Measurements from ENCODE around the gene TRAF6.
A peak's percentile ranks its signal among the peaks of the same experiment; 100 is the strongest.

Gene TRAF6

GRCh38 chr11:36459046-36459445, 51.0 kb downstream of the TRAF6 start:
- no peaks in the 10 kb centered on the region for H3K27me3 Mint-ChIP-seq
- H3K4me1 Mint-ChIP-seq = peaks cover 3% of the 10 kb centered on the region in 2 donors
- peak overlapping the region; percentile 42 for H3K27ac Mint-ChIP-seq
- ATAC-seq (replicated peaks) = no peak
- H3K9me3 Mint-ChIP-seq = no peaks in the 10 kb centered on the region
- peaks cover 6 to 45% of the 10 kb centered on the region in 2 donors for H3K36me3 Mint-ChIP-seq
- no peak overlapping the region for H3K4me3 Mint-ChIP-seq
- DNase-seq = no peak

DNA sequence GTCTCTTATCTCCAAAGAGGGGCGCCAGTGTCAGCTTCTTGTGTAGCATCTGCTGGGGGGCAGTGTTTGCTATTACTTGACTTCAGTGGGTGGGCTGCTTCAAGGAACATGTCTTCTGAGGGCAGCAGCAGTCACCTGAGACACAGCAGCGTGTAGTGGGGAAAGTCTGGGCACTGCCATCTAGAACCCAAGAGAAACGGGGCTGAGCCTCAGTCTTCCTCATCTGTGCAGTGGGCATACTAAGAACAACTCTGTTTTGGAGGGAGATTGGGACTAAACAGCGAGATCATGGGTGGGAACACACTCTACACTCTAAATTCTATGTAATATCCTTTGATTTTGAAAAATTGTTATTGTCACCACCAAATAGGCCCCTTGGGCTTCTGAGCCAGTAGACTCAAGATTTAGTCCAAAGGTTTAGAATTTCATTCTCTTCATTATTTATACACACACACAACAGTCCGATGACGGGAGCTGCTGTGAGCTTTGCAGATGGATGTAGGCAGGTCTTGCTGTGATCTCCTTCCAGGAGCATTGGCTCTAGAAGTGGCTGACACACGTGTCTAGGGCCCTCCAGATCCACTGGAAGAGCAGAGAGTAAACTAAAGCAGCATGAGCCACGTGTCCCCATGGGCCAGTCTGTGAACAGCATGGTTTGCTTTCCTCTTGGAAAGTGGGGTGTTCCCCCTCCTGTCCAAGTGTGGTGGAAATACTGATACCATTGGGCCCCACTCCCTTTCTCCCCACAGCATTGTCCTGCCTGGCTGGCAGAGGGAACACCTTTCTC, 51.8 kb downstream of the TRAF6 start:
- ATAC-seq (replicated peaks) = no peak
- Mint-ChIP-seq H3K27ac (no peak overlapping the region), H3K4me3 (no peak overlapping the region), H3K27me3 (no peaks in the 10 kb centered on the region), H3K36me3 (peaks cover 6 to 47% of the 10 kb centered on the region in 2 donors), H3K4me1 (peaks cover 9 to 10% of the 10 kb centered on the region in 2 donors), H3K9me3 (no peaks in the 10 kb centered on the region)
- DNase-seq = no peak

GRCh38 chr11:36456156-36456555, 53.9 kb downstream of the TRAF6 start:
- no peaks in the 10 kb centered on the region for H3K27me3 Mint-ChIP-seq
- H3K9me3 Mint-ChIP-seq = no peaks in the 10 kb centered on the region
- no peak for DNase-seq
- H3K4me3 Mint-ChIP-seq = no peak overlapping the region
- peaks cover 11 to 24% of the 10 kb centered on the region in 2 donors for H3K4me1 Mint-ChIP-seq
- no peak overlapping the region for H3K27ac Mint-ChIP-seq
- no peak for ATAC-seq (replicated peaks)
- peaks cover 12 to 51% of the 10 kb centered on the region in 2 donors for H3K36me3 Mint-ChIP-seq

GRCh38 chr11:36455658-36456111, 54.4 kb downstream of the TRAF6 start:
- Mint-ChIP-seq H3K27me3 (no peaks in the 10 kb centered on the region), H3K36me3 (peaks cover 12 to 48% of the 10 kb centered on the region in 2 donors)

DNA sequence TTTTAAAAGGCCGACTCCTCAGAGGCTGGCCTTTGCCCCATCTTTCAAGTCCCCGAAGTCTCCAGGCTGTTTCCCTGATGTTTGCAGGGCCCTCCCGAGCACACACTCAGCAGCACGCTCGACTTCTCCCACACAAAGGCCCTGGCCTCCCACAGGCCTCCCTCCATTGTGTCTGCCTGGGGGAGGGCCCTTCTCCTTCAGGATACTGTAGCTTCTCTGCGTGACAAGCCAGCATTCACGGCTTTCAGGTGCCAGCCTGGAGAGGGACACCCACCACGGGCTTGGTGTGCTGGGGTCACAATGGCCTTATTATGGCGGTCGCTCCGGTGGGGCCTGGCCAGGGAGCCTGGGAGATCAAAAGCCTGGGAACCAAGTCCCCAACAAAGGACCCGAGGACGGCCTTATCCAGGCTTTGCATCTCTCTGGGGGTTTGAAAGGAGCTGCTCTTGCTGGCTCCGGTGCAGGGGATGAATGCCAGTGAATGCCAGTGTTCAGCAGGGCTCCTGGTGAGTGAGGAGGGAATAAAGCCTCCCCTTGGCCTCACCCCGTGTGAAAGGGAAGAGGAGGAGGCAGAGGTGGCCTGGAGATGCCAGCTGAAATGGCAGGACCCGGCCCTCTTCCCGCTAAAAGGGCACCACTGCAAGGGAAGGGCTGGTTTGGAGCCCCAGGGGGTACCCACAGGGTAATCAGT, 55.0 kb downstream of the TRAF6 start:
- Mint-ChIP-seq H3K36me3 (peaks cover 12 to 43% of the 10 kb centered on the region in 2 donors), H3K27me3 (no peaks in the 10 kb centered on the region), H3K4me1 (peaks cover 14 to 35% of the 10 kb centered on the region in 2 donors), H3K27ac (no peak overlapping the region), H3K4me3 (no peak overlapping the region), H3K9me3 (no peaks in the 10 kb centered on the region)
- no peak for DNase-seq
- ATAC-seq (replicated peaks) = no peak

More at GRCh38 chr11:36455658-36456111, 54.4 kb downstream of the TRAF6 start:
- DNase-seq = no peak
- no peaks in the 10 kb centered on the region for H3K9me3 Mint-ChIP-seq
- ATAC-seq (replicated peaks) = peak; percentile 31 to 38
- no peak overlapping the region for H3K4me3 Mint-ChIP-seq
- H3K27ac Mint-ChIP-seq = no peak overlapping the region
- H3K4me1 Mint-ChIP-seq = peaks cover 11 to 29% of the 10 kb centered on the region in 2 donors

GRCh38 chr11:36454551-36454940, 55.5 kb downstream of the TRAF6 start:
- H3K27ac Mint-ChIP-seq = no peak overlapping the region
- no peaks in the 10 kb centered on the region for H3K9me3 Mint-ChIP-seq
- peaks cover 19 to 40% of the 10 kb centered on the region in 2 donors for H3K4me1 Mint-ChIP-seq

DNA sequence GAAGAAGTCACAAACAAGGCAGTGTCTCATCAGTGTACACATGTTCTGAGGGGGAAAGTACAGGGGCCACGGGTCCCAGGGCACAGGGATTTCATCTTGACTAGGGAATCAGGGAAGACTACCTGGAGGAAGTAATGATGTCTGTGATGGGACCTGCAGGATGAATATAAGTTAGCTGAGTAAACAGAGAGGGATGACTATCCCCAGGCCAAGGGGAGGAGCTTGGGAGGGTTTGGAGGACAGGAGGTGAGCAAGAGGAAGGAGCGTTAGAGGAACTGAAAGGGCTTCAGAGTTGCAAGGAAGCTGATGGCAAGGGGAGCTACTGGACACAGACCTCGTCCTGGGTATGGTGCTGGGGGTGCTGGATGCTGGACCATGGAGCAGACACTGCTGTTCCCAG, 56.4 kb downstream of the TRAF6 start:
- Mint-ChIP-seq H3K9me3 (no peaks in the 10 kb centered on the region), H3K4me1 (peaks cover 22 to 47% of the 10 kb centered on the region in 2 donors), H3K27ac (no peak overlapping the region), H3K27me3 (no peaks in the 10 kb centered on the region), H3K4me3 (no peak overlapping the region), H3K36me3 (peaks cover 20 to 55% of the 10 kb centered on the region in 2 donors)
- ATAC-seq (replicated peaks) (peak; percentile 68 to 69), DNase-seq (peak; percentile 6)

More at GRCh38 chr11:36454551-36454940, 55.5 kb downstream of the TRAF6 start:
- H3K36me3 Mint-ChIP-seq = peaks cover 16 to 48% of the 10 kb centered on the region in 2 donors
- no peaks in the 10 kb centered on the region for H3K27me3 Mint-ChIP-seq
- DNase-seq = no peak
- no peak overlapping the region for H3K4me3 Mint-ChIP-seq
- ATAC-seq (replicated peaks) = no peak

GRCh38 chr11:36452961-36453360, 57.1 kb downstream of the TRAF6 start:
- DNase-seq = no peak

GRCh38 chr11:36452236-36452940, 57.7 kb downstream of the TRAF6 start:
- H3K27me3 Mint-ChIP-seq = no peaks in the 10 kb centered on the region
- no peak overlapping the region for H3K4me3 Mint-ChIP-seq
- DNase-seq (no peak), ATAC-seq (replicated peaks) (no peak)
- peaks cover 22 to 47% of the 10 kb centered on the region in 2 donors for H3K4me1 Mint-ChIP-seq
- H3K27ac Mint-ChIP-seq = no peak overlapping the region
- no peaks in the 10 kb centered on the region for H3K9me3 Mint-ChIP-seq
- H3K36me3 Mint-ChIP-seq = peaks cover 20 to 63% of the 10 kb centered on the region in 2 donors

More at GRCh38 chr11:36452961-36453360, 57.1 kb downstream of the TRAF6 start:
- H3K9me3 Mint-ChIP-seq = no peaks in the 10 kb centered on the region
- H3K27me3 Mint-ChIP-seq = no peaks in the 10 kb centered on the region
- no peak overlapping the region for H3K27ac Mint-ChIP-seq
- ATAC-seq (replicated peaks) = no peak
- peaks cover 20 to 62% of the 10 kb centered on the region in 2 donors for H3K36me3 Mint-ChIP-seq
- peaks cover 22 to 47% of the 10 kb centered on the region in 2 donors for H3K4me1 Mint-ChIP-seq
- H3K4me3 Mint-ChIP-seq = no peak overlapping the region

- Mint-ChIP-seq H3K27me3 (no peaks in the 10 kb centered on the region), H3K9me3 (no peaks in the 10 kb centered on the region), H3K27ac (no peak overlapping the region), H3K36me3 (peaks cover 19 to 63% of the 10 kb centered on the region in 2 donors), H3K4me1 (peaks cover 25 to 47% of the 10 kb centered on the region in 2 donors), H3K4me3 (no peak overlapping the region)
- ATAC-seq (replicated peaks) (no peak), DNase-seq (no peak)
Measured at GRCh38 chr11:36451681-36452080, 58.4 kb downstream of the TRAF6 start.

- Mint-ChIP-seq H3K27me3 (no peaks in the 10 kb centered on the region), H3K4me1 (peaks cover 27 to 47% of the 10 kb centered on the region in 2 donors), H3K9me3 (no peaks in the 10 kb centered on the region), H3K4me3 (no peak overlapping the region), H3K27ac (no peak overlapping the region), H3K36me3 (peaks cover 19 to 64% of the 10 kb centered on the region in 2 donors)
- DNase-seq (no peak), ATAC-seq (replicated peaks) (no peak)
Measured at GRCh38 chr11:36451045-36451444, 59.0 kb downstream of the TRAF6 start.

DNA sequence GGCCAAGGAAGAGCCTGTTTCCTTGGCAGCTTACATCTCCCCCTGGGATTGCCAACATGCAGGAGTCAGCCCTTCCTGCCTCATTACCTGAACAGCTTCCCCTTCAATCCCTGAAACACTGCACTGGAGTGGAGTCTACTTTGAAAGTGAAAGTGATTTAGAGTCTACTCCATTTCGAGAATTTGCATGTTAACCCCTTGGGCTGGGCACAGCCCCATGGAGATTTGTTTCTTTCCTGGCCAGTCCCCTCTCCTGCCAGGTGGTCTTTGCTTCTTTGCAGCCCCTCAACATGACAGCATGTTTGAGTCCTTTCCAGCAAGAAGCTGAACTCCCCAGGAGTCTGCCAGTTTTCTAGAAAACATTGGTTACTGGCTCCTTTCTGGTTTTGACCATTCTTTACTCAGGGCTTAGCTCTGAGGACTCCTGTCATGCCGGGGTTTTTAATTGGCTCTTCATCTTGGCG, 59.9 kb downstream of the TRAF6 start:
- peak overlapping the region; percentile 71 to 80 for H3K4me3 Mint-ChIP-seq
- peaks cover 25 to 47% of the 10 kb centered on the region in 2 donors for H3K4me1 Mint-ChIP-seq

GRCh38 chr11:36449561-36450096, 60.4 kb downstream of the TRAF6 start:
- H3K36me3 Mint-ChIP-seq = peaks cover 16 to 60% of the 10 kb centered on the region in 2 donors
- no peaks in the 10 kb centered on the region for H3K27me3 Mint-ChIP-seq
- no peaks in the 10 kb centered on the region for H3K9me3 Mint-ChIP-seq
- DNase-seq (no peak), ATAC-seq (replicated peaks) (peak in 1 of 2 donors; percentile 14)
- H3K27ac Mint-ChIP-seq = peak overlapping the region; percentile 68
- H3K4me3 Mint-ChIP-seq = peak overlapping the region; percentile 71 to 80
- peaks cover 24 to 47% of the 10 kb centered on the region in 2 donors for H3K4me1 Mint-ChIP-seq

More for the DNA sequence above, 59.9 kb downstream of the TRAF6 start:
- Mint-ChIP-seq H3K9me3 (no peaks in the 10 kb centered on the region), H3K27ac (peak overlapping the region; percentile 68), H3K36me3 (peaks cover 18 to 63% of the 10 kb centered on the region in 2 donors), H3K27me3 (no peaks in the 10 kb centered on the region)
- ATAC-seq (replicated peaks) (peak; percentile 55 to 65), DNase-seq (no peak)

GRCh38 chr11:36447947-36448346, 62.1 kb downstream of the TRAF6 start:
- Mint-ChIP-seq H3K27me3 (no peaks in the 10 kb centered on the region), H3K36me3 (peaks cover 16 to 56% of the 10 kb centered on the region in 2 donors), H3K4me1 (peaks cover 21 to 36% of the 10 kb centered on the region in 2 donors), H3K27ac (no peak overlapping the region), H3K4me3 (no peak overlapping the region), H3K9me3 (no peaks in the 10 kb centered on the region)
- DNase-seq (no peak), ATAC-seq (replicated peaks) (no peak)
